OCI-LY3 (cell line): Measurements from ENCODE around the gene SSRP1.

Source experiments
- H2AFZ ChIP-seq: fragments of 200-600, 300-600 bp; shearing (Covaris generic); 2 replicates; pipeline ENCODE4 v1.6.0; 2014; ENCODE audit warnings: antibody characterized with exemption, low read depth, low read length
- H3K27ac ChIP-seq: fragments of 200-600, 300-600 bp; sonication (generic); 2 replicates; pipeline ENCODE4 v1.5.1; 2014; ENCODE audit warnings: mild to moderate bottlenecking, low read length, moderate library complexity, mixed read lengths
- H3K27me3 ChIP-seq: fragments of 200-600, 300-600 bp; sonication (generic); 2 replicates; pipeline ENCODE4 v1.6.1; 2014; ENCODE audit warnings: low read depth, low read length, mixed read lengths
- H3K36me3 ChIP-seq: fragments of 200-600, 300-600 bp; sonication (generic); replicated peaks from 2 replicates; pipeline ENCODE3; 2014; ENCODE audit warnings: low read depth, low read length, mixed read lengths
- H3K4me1 ChIP-seq: fragments of 300-600, 200-600 bp; sonication (generic); 2 replicates; pipeline ENCODE4 v1.6.1; 2014; ENCODE audit warnings: low read length, mixed read lengths
- H3K4me2 ChIP-seq: fragments of 200-600, 300-600 bp; sonication (generic); 2 replicates; pipeline ENCODE4 v1.6.1; 2014; ENCODE audit warnings: low read length, mixed read lengths
- H3K4me3 ChIP-seq: fragments of 300-600, 200-600 bp; sonication (generic); 2 replicates; pipeline ENCODE4 v1.5.1; 2014; ENCODE audit warnings: antibody characterized with exemption, mild to moderate bottlenecking, low read length, moderate library complexity
- H3K79me2 ChIP-seq: fragments of 300-600, 200-600 bp; shearing (Covaris generic); 2 replicates; pipeline ENCODE4 v1.6.1; 2014; ENCODE audit warnings: mild to moderate bottlenecking, low read length, mixed read lengths
- H3K9ac ChIP-seq: fragments of 300-600, 200-600 bp; shearing (Covaris generic); 2 replicates; pipeline ENCODE4 v1.6.0; 2014; ENCODE audit warnings: mild to moderate bottlenecking, low read length, moderate library complexity
- H3K9me3 ChIP-seq: fragments of 200-600, 300-600 bp; shearing (Covaris generic); 2 replicates; pipeline ENCODE4 v1.6.1; 2014; ENCODE audit warnings: low read length, mixed read lengths; ENCODE audit not compliant: insufficient read depth
- H4K20me1 ChIP-seq: fragments of 200-600, 300-600 bp; sonication (generic); 2 replicates; pipeline ENCODE4 v1.6.1; 2016; ENCODE audit warnings: low read length, mixed read lengths; ENCODE audit not compliant: insufficient read depth
- CTCF ChIP-seq: fragments of 200-600, 300-600 bp; sonication (generic); IDR thresholded peaks from 2 replicates; pipeline ENCODE4 v1.5.1; 2014; ENCODE audit warnings: antibody characterized with exemption, low read length, low read depth
- EZH2phosphoT487 ChIP-seq: fragments of 200-600 bp; shearing (Covaris generic); IDR thresholded peaks from 2 replicates; pipeline ENCODE4 v1.6.1; 2018; ENCODE audit warnings: antibody characterized with exemption, mixed run types, low read depth

The SSRP1 gene

GRCh38 chr11:57357310-57357709, 21.6 kb upstream of the SSRP1 start:
- Histone ChIP-seq H4K20me1 (no peaks in the 10 kb centered on the region), H3K4me2 (no peak overlapping the region), H3K27me3 (no peaks in the 10 kb centered on the region), H3K4me3 (no peak overlapping the region), H3K36me3 (no peaks in the 10 kb centered on the region), H2AFZ (no peak overlapping the region), H3K27ac (no peak overlapping the region), H3K9ac (no peak overlapping the region), H3K9me3 (no peaks in the 10 kb centered on the region), H3K4me1 (peaks cover 51% of the 10 kb centered on the region), H3K79me2 (no peaks in the 10 kb centered on the region)
- no peak for TF ChIP-seq CTCF

GRCh38 chr11:57356268-57356667, 20.6 kb upstream of the SSRP1 start:
- H3K36me3 ChIP-seq, result no peaks in the 10 kb centered on the region
- H3K27me3 ChIP-seq, result no peaks in the 10 kb centered on the region
- no peak overlapping the region; the same call in 1 of the 2 replicates for H3K9ac ChIP-seq
- peak overlapping the region; percentile 31; the same call in 1 of the 2 replicates for H3K27ac ChIP-seq
- no peak overlapping the region for H2AFZ ChIP-seq
- no peak overlapping the region for H3K4me3 ChIP-seq
- no peaks in the 10 kb centered on the region for H3K79me2 ChIP-seq
- peak overlapping the region; percentile 26 for H3K4me2 ChIP-seq
- TF ChIP-seq EZH2phosphoT487 (no peak), CTCF (no peak)
- no peaks in the 10 kb centered on the region for H4K20me1 ChIP-seq
- no peaks in the 10 kb centered on the region for H3K9me3 ChIP-seq
- H3K4me1 ChIP-seq, result peaks cover 51% of the 10 kb centered on the region

GRCh38 chr11:57354699-57355098, 19.0 kb upstream of the SSRP1 start:
- H3K36me3 ChIP-seq, result no peaks in the 10 kb centered on the region
- TF ChIP-seq EZH2phosphoT487, result no peak
- TF ChIP-seq CTCF, result no peak
- H3K4me3 ChIP-seq, result peak overlapping the region; percentile 7; the same call in 1 of the 2 replicates
- H3K4me2 ChIP-seq, result peak overlapping the region; percentile 53
- H3K9ac ChIP-seq, result peak overlapping the region; percentile 42; the same call in 1 of the 2 replicates
- H2AFZ ChIP-seq, result peak overlapping the region; percentile 72
- H3K9me3 ChIP-seq, result no peaks in the 10 kb centered on the region
- H3K27me3 ChIP-seq, result no peaks in the 10 kb centered on the region
- H3K4me1 ChIP-seq, result peaks cover 51% of the 10 kb centered on the region
- H3K79me2 ChIP-seq, result no peaks in the 10 kb centered on the region
- no peaks in the 10 kb centered on the region for H4K20me1 ChIP-seq
- peak overlapping the region; percentile 31 for H3K27ac ChIP-seq

GRCh38 chr11:57353852-57354251, 18.2 kb upstream of the SSRP1 start:
- Histone ChIP-seq H3K9ac (no peak overlapping the region), H4K20me1 (no peaks in the 10 kb centered on the region), H3K4me1 (peaks cover 51% of the 10 kb centered on the region), H3K79me2 (no peaks in the 10 kb centered on the region), H3K9me3 (no peaks in the 10 kb centered on the region), H3K4me2 (no peak overlapping the region), H3K36me3 (no peaks in the 10 kb centered on the region), H3K4me3 (no peak overlapping the region), H3K27ac (no peak overlapping the region), H3K27me3 (no peaks in the 10 kb centered on the region), H2AFZ (no peak overlapping the region)
- TF ChIP-seq CTCF (no peak), EZH2phosphoT487 (no peak)
